ENCODE results near the gene FADS2.

- TF ChIP-seq CTCF (IDR thresholded peaks at IDR 0.05) (no peak), AFF4 (CRISPR knock-in tag; IDR thresholded peaks at IDR 0.05; ENCODE audit: borderline replicate concordance) (no peak), ZNF423 (CRISPR knock-in tag; IDR thresholded peaks at IDR 0.05) (no peak), JUN (CRISPR knock-in tag; IDR thresholded peaks at IDR 0.05) (no peak), RELA (CRISPR knock-in tag; IDR thresholded peaks at IDR 0.05; ENCODE audit: borderline replicate concordance) (no peak), ZSCAN18 (CRISPR knock-in tag; IDR thresholded peaks at IDR 0.05) (no peak), FOXK1 (CRISPR knock-in tag; IDR thresholded peaks at IDR 0.05) (no peak)
Observed at GRCh38 chr11:61832754-61833153, 4.7 kb downstream of the FADS2 start.

Data from WTC11 (cell line).